Activated CD4-positive, alpha-beta T cell treated with anti-CD3 and anti-CD28 coated beads, Interleukin-10, Interleukin-2, amounts not matched to agents 100 ng/mL and 50 ng/mL, durations not matched to agents 16 hours and 8 hours (primary cell): ENCODE data around the gene EIF3A.
"Not testable (repeated sequence)": the region's sequence is repeated elsewhere in the genome, so short reads cannot be mapped to it uniquely, and the experiment has no call there.

Source experiments
- DNase-seq: peaks from one replicate; pipeline ENCODE4 v3.0.0-alpha.2; 2020

Gene EIF3A

DNA sequence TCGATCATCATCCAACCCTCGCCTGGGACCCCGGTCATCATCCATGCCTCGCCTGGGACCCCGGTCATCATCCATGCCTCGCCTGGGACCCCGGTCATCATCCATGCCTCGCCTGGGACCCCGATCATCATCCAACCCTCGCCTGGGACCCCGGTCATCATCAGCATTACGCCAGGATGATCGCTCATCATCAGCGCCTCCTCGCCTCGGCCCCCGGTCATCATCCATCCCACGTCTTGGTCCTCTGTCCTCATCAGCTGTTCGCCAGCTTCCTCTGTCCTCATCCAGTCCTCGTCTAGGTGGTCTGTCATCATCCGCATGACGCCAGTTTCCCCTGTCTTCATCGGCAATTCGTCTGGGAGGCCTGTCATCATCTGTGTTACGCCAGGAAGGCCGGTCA is 38.4 kb downstream of the EIF3A start:
- DNase-seq = no peak

DNA sequence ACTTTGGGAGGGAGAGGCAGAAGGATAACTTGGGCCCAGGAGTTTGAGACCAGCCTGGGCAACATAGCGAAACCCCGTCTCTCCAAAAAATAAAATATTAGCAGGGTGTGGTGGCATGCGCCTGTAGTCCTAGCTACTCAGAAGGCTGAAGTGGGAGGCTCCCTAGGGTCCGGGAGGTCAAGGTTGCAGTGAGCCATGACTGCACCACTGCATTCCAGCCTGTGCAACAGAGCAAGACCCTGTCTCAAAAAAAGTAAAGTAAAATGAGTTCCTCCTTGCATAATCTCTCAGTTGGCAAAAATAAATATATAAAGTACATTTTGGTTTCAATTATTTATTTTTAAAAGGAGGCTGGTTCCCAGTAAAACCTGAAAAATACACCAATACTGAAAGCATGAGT is 39.3 kb downstream of the EIF3A start:
- no peak for DNase-seq

DNA sequence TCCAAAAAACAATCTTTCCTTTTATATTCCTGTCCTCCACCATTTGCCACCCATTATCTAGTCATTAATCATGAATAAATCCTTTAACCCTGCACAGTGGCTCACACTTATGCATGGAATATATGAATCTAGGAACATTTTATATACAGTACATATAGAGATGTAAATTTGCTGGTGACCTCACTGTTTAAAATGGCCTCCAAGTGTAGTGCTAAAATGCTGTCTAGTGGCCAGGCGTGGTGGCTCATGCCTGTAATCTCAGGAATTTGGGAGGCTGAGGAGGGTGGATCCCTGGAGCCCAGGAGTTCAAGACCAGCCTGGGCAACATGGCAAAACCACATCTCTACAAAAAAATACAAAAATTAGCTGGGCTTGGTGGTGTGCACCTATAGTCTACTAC is 41.5 kb downstream of the EIF3A start:
- DNase-seq = no peak

DNA sequence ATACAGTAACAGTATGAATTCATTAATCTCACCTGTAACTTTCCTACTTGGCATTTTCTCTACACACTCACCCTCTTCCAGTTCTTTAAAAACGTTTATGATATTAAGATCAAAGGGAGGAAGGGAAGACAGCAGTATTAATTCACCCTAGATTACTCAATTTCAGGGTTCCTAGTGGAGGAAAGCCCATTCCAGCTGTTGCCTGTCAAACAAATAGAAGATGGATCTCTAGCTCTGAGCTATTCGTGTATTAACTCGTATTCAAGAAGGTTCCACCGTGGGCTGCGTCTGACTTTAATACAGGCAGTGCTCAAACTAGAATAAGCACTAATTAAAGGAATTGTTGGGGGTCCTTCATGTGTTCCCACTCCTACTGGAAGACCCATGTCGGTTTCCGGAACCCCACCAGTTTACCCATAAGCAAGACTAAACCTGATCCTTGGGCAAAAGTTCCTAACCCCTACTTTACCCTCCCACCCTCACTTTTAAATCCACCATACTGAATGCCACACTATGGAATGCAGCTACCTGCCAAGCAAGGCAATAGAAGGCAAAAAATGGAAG is 49.0 kb downstream of the EIF3A start:
- no peak for DNase-seq

DNA sequence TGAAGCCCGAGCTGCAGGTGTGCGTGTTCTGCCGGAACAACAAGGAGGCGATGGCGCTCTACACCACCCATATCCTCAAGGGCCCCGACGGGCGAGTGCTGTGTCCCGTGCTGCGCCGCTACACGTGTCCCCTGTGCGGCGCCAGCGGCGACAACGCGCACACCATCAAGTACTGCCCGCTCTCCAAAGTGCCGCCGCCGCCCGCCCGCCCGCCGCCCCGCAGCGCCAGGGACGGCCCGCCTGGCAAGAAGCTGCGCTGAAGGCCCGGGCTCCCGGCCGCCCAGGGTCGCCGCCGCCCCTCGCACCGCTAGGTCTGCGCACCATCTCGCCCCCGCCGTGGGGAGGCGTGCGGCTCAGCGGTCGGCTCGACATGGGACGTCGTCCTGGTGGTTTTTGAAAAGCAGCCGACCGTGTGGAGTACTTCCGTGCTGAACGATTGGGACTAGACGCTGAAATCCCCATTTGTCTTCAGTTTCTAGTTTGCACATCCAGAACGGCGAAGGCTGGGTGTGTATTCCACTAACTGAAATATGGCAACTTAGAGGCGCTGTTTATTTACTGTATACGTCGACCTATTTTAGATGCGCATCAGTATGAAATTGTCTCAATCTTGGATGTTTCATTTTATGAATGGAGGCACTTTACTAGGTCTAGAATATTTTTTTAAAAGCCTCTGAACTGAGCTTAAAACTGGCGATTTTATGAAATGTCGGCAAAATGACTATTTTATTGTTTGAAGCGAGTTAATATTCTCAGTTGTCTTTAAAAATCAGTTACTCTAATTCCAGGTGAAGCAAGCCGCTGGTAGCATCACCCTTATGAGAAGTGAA is 50.0 kb downstream of the EIF3A start:
- peak; percentile 72 for DNase-seq

DNA sequence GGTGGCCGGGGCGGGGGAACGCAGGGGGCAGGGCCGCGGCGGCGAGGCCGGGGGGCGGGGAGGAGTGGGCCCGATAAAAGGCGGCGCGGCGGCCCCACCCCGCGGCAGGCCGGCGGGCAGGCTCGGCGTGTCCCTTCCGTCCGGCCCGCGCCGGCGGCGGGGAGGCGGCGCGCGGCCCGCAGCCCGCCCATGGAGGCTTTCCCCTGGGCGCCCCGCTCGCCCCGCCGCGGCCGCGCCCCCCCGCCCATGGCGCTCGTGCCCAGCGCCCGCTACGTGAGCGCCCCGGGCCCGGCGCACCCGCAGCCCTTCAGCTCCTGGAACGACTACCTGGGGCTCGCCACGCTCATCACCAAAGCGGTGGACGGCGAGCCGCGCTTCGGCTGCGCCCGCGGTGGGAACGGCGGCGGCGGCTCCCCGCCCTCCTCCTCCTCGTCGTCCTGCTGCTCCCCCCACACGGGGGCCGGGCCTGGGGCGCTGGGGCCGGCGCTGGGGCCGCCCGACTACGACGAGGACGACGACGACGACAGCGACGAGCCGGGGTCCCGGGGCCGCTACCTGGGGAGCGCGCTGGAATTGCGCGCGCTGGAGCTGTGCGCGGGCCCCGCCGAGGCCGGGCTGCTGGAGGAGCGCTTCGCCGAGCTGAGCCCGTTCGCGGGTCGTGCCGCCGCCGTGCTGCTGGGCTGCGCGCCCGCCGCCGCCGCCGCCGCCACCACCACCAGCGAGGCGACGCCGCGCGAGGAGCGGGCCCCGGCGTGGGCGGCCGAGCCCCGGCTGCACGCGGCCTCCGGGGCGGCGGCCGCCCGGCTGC is 50.8 kb downstream of the EIF3A start, which contains the start of gene NANOS1:
Gene NANOS1, plus strand, starts transcription at position 102 of the 808 bp plus-strand sequence. Its CDS starts 88 bp downstream, at position 190.
- peak; percentile 28 for DNase-seq

DNA sequence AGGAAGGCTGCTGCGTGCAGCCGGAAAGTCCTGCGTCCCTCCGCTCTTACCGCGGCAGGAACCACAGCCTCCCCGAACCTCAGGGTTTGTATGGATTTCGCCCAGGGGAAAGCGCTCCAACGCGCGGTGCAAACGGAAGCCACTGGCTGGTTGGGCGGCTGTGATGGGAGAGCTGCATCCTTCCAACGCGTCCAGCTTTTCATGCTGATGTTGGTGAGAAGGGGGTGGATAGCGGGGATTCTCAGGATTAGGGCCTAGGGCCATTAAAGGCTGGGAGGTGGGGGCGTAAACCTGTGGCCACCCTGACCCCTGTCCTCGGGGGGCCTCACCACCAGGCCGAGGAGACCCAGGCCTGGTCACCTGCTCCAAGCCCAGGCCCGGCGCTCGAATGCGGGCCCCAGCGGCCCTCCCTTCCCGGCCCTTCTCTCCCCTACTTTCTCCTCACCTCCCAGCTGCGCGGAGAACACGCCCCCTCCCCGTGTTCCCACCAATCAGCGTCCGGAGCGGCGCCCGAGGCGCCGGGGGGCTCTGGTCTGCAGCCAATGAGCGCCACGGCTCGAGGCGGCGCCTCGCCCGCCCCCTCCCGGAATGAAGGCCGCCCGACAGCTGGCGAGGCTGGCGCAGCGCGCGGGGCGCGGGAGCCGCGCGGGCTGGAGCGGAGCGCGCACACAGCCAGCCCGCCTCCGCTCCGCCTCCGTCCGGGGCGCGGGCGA is 51.6 kb downstream of the EIF3A start:
- DNase-seq = peak; percentile 88

DNA sequence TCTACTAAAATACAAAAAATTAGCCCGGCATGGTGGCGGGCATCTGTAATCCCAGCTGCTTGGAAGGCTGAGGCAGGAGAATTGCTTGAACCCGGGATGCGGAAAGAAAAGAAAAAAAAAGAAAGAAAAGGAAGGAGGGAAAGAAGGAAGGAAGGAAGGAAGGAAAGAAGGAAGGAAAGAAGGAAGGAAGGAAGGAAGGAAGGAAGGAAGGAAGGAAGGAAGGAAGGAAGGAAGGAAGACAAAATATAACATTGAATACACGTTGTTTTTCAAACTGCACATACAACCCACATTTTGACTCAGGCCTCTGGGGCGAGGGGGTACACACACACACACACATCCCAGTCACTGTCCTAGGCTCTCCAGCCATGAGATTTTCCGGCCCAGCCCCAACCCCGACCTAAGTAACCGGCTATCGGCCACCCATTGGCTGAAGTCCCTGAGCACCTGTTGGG is 52.1 kb downstream of the EIF3A start:
- not testable (repeated sequence) for DNase-seq

DNA sequence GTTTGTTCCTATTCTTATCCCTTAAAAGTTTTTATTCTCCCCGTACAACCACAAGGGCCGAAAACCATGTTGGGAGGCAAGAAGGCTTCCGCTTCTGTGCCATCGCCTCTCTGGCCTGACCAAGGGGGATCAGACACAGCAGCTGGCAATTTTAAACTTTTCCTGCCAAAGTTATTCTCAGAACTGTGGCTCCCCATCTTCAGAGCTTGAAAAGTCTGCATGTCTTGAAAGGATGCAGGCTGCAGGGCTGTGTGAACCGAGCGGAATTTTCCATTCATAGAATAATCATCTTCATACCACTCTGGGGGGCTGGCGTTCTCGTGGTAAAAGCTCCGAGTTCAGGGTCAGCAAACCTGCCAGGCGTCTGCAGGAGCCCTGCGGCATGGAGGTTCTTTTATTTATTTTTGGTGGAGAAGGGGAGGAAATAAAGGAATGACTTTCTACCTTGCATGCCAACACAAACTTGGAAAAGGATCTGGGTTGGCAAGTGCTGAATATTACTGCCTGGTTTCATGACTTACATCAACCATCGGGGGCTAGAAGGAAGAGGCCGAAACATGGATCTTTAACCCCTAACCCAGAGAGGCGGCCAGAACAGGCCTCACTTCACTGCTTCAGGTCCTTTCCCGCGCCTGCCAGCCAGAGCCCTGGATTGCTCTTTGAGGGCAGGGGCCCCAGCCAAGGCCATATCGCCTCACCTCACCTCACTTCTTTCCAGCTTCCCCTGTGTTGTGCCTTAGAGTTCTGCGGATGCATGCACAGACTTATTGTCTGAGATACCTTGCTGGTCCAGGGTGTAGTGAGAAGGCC is 54.1 kb downstream of the EIF3A start:
- no peak for DNase-seq

DNA sequence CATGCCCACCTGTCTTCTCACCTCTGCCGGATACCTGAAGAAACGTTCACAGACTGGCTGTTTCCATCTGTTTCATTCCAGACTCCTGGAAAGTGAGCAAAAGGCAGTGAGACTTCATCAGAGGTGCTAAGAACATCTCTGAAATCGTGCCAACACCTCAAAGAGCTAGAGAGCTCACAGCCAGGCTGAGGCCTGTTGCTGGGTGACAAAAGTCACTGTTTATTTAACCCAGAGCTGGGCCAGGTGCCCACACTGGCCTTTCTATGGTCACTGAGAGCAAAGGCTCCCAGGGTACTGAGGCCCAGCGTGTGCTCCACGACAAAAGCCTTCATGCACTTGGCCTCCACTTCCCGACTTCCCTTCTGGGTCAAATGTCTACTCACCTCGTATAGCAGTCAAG is 54.8 kb downstream of the EIF3A start:
- DNase-seq = no peak

DNA sequence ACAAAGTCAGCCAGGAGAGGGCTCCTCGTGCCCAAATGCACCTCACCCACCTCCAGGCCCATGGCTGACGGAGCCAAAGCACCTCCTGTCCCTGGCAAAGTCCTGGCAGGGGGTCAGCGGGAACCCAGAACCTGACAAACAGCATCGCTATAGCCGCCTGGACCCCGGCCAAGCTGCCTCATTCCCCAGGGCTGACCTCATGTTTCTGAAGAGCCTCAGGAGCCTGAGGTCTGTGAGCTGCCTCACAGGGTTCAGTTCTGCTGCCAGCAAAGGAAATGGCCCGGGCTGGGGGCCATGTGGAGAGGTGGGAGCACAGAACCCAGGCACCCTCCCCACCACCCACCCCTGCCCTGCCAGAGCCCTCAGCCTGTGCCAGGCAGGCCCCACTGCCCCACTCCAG is 55.3 kb downstream of the EIF3A start:
- DNase-seq = no peak

DNA sequence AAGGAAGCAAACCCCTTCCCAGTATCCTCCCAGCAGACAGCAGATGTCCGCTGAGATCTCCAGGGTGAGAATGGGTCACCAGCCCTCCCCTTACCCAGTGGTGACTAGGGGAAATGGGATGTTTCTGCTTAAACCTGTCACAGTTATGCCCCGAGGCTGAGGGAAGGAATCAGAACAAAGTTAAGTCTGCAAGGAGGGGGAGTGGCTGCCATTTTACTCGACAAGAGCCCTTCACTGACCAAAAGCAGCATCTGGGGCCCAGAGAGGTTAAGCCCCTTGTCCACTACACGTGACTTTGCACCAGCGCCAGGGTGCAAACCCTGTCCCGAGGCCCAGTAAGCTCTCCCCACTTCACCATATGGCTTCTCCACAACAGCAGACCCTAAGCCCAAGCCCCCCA is 55.7 kb downstream of the EIF3A start:
- no peak for DNase-seq

DNA sequence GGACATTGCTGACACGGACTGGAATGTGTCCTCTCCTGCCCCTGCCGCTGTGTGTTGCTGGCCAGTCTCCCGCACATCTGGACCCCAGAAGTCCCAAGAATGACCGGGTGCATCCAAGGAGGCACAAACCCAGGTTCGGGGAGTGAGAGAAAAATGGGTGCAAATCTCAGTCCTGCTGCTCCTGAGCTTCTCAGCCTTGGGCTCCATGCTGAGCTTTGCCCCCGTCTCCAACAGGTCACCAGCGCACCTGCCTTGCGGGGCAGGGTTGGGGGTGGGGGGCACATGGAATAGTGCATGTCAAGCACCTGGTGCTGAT is 57.1 kb downstream of the EIF3A start:
- no peak for DNase-seq

DNA sequence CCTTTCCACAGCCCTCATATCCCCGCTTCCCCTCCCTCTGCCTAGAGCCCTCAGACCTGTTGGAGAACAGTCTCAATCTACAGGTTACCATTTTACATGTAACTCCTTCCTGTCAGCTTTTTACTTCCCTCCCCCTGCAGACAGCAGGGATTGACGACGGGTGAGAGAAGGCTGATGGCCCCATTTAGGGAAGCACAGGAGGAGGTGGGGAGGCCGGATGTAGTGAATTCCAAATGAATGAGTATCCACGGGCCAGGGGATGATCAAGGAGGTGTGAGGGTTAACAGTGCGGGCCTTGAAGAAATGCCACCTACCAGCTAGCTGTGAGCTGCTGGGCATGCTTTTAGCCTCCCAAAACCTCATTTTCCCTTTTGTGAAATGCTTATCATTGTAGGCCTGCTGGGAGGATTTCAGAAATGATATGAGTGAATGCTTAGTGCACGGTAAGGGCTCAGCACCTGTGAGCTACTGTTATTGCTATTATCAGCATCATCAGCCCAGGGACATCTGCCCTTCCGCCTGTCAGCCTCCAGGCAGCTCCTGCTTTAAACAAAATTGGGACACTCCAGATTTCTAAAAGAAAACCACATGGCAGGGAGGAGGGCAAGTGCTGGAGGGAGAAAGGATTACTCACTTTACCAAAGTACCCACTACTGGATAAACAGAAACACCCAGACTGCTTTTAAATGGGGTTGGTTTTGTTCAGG is 57.6 kb downstream of the EIF3A start:
- no peak for DNase-seq

DNA sequence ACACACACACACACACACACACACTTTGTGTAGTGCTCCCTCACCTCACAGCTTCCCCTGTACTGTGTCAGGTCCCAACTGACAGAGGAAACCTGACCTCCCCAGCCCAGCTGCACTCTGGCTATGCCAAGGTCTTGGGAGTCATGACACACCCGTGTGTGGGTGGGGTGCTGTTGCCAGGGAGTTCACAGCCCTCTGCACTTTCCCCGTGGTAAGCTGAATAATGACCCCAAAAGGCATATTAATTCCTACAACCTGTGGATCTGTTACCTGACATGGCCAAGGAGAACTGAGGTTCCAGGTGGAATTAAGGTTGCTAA is 60.0 kb downstream of the EIF3A start:
- DNase-seq = no peak

DNA sequence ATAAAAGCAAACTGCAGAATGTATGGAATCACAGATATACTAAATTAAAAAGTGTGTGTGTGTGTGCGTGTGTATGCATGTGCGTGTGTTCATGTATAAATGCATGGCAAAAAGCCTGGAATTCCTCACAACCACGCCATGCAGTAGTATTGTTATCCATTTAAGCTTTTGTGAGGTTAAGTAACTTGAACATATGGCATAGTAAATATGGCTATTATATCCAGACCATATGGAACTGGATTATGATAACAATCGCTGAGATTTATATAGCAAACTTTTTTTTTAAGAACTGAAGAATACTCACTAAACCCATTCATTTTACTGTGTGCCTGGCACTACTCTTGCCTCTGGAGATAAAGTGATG is 73.4 kb downstream of the EIF3A start:
- DNase-seq = no peak

DNA sequence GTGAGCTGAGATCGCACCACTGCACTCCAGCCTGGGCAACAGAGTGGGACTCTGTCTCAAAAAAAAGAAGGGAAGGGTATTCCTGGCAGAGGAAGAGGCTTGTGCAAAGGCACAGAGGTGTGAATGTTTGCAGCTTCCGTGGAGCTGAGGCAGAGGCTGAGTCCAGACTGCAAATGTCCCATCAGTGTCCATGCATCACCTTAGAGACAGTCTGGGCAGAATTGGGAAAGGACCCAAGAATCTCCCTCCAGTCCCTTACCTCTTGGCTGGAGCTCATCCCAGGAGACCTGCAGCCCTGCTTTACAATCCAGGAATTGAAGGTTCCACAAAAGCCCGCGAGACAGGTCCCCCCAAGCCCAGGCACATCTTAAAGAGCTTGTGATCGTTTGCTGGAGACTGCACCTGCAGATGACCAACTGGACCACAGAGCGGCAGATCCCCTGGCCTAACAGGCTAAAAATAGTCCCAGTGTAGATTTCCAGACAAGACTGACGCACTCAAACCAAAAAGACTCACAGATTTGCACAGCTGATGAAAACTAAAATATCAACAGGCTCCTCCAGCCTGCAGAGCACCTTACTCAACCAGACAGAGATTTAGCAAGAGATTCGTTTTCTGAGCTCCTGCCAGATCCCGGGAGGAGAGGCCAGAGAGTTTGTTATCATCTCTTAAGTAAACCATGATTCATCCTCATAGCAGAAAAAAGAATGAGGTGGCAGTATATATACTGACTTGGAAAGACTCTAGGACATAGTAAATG is 74.0 kb downstream of the EIF3A start:
- DNase-seq = no peak

DNA sequence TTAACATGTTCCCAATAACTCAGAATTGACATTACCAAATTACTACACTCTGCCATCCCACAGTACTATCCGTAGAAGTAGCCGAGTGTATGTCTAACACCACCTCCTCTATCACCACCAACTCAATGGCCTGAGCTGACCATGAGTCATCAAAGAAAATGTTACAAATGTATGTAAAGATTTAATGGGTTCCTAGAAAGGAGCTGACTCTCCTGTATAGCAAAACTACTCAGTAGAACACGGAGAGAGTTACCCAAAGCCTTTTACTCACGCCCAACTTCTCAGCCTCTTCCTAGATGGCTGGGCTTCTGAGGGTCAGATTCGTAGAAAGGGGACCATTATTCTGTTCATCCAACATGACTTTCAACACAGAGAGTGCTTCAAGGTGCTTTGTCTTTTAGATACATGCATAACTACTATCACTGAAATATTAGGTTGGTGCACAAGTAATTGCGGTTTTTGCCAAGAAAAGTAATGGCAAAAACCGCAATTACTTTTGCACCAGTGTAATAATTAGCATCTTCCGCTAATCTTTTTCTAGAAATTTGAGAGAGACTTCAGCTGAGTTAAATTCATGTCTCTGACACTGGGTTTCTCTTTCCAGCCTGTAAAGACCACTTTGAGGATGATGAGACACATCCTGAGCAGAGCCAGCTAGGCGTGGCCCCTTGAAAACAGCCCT is 75.1 kb downstream of the EIF3A start:
- no peak for DNase-seq

DNA sequence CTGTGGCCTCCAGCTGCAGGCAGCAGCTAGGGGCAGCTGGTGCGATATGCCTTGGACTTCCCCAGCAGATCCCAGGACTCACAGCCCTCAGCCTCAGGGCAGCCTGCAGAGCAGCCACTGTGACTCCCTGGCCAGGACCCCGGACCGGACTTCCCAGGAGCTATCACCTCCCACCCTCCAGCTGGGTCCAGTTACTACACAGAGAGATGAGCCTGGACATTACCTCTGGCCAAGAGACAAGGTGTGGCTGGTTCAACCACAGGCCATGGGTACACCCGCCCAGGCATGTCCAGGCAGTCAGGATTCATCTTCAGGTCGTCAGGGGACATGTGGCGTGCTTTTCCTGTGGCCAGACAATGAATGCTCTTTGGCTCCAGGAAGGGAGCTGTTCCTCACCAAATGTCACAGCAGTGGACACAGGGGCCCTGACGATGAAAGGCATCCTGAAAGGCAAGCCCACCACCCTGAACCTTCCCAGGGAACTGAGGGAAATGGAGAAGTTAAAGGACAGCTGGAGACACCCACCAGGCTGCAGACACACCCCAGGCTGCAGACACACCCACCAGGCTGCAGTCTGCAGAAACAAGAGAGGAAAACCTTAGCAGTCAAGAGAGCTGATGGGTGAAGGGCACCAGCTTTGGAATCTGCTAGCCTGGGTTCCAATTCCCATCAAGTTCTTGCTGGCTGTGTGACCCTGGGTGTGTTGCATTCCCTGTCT is 76.9 kb downstream of the EIF3A start:
- DNase-seq = no peak
